HG02938 (cell line): ENCODE data around the gene PYGM.

Source experiments
- ATAC-seq: cut with Tn5 transposase; IDR thresholded peaks from one replicate; pipeline ENCODE4 v1.9.1; 2021; ENCODE audit warnings: mild to moderate bottlenecking, moderate library complexity; ENCODE audit not compliant: unreplicated experiment

The PYGM gene

GRCh38 chr11:64759722-64760719, at the start of gene PYGM:
Gene PYGM, minus strand, starts transcription at chr11:64759974. Its CDS starts 76 bp downstream, at chr11:64759898.
- no peak for ATAC-seq

- no peak for ATAC-seq
These were observed 45.7 kb upstream of the PYGM start for GRCh38 chr11:64805481-64805880.

GRCh38 chr11:64804346-64805210, 44.8 kb upstream of the PYGM start:
- ATAC-seq, result no peak

GRCh38 chr11:64803846-64804345, 44.1 kb upstream of the PYGM start:
- ATAC-seq, result no peak

GRCh38 chr11:64803158-64803845, 43.5 kb upstream of the PYGM start, which contains the start of gene MAP4K2:
Gene MAP4K2, minus strand, starts transcription at chr11:64803214. Its CDS starts 65 bp downstream, at chr11:64803149.
- peak; percentile 43 for ATAC-seq

- peak; percentile 21 for ATAC-seq
These were observed 42.8 kb upstream of the PYGM start for GRCh38 chr11:64802370-64803157.

GRCh38 chr11:64801561-64802369, 42.0 kb upstream of the PYGM start:
- ATAC-seq, result no peak

GRCh38 chr11:64801158-64801464, 41.3 kb upstream of the PYGM start:
- no peak for ATAC-seq

- no peak for ATAC-seq
These were observed 40.8 kb upstream of the PYGM start for GRCh38 chr11:64800303-64801157.

- no peak for ATAC-seq
These were observed 40.0 kb upstream of the PYGM start for GRCh38 chr11:64799623-64800302.

- no peak for ATAC-seq
These were observed 39.5 kb upstream of the PYGM start for GRCh38 chr11:64799256-64799622.

GRCh38 chr11:64796757-64797541, 37.2 kb upstream of the PYGM start:
- no peak for ATAC-seq

GRCh38 chr11:64796047-64796756, 36.4 kb upstream of the PYGM start:
- ATAC-seq, result no peak

- no peak for ATAC-seq
These were observed 34.8 kb upstream of the PYGM start for GRCh38 chr11:64794526-64794925.

- ATAC-seq, result no peak
These were observed 33.7 kb upstream of the PYGM start for GRCh38 chr11:64793271-64794160.
